Adrenal gland (tissue), 12 donors: ENCODE measurements around the gene HLCS. TPM values are rescaled to one million over a fixed set of nuclear protein-coding genes. Genes with fewer than 3 reads are reported as not detected.
"Not testable (repeated sequence)": the region's sequence is repeated elsewhere in the genome, so short reads cannot be mapped to it uniquely, and the experiment has no call there.

ENCODE experiments used
- DNase-seq, 7 donors: peaks; one replicate each; pipeline ENCODE4 v3.0.0-alpha.2; 2019 to 2020
- H3K27ac ChIP-seq, 5 donors: fragments of 200-600 bp; sonication (generic) in 4 of 5; 1 replicate in 3 of 5; 2 replicates in 2 of 5; pipeline versions ENCODE4 v1.5.1 to v1.8.0; 2016 to 2020; ENCODE audit warnings: mild to moderate bottlenecking in 1 of 5
- H3K27me3 ChIP-seq: fragments of 200-600 bp; 2 replicates; pipeline ENCODE4 v1.8.0; 2021
- H3K36me3 ChIP-seq, 2 donors: fragments of 200-600 bp; replicated peaks in 1 of 2; 1 replicate in 1 of 2; 2 replicates in 1 of 2; pipeline versions ENCODE4 v1.5.1 to v1.8.0; 2018 to 2022
- H3K4me1 ChIP-seq, 2 donors: fragments of 200-600 bp; replicated peaks in 1 of 2; 1 replicate in 1 of 2; 2 replicates in 1 of 2; pipeline versions ENCODE4 v1.5.1 to v1.8.0; 2018 to 2021
- H3K4me3 ChIP-seq, 4 donors: fragments of 200-600 bp; sonication (generic) in 3 of 4; one replicate each; pipeline ENCODE4 v1.5.1; 2016 to 2018
- H3K9me3 ChIP-seq, 3 donors: fragments of 200-600 bp; sonication (generic) in 1 of 3; replicated peaks in 1 of 3; 1 replicate in 2 of 3; 2 replicates in 1 of 3; pipeline versions ENCODE4 v1.5.1 to v1.8.0; 2016 to 2021
- CTCF ChIP-seq, 6 experiments: fragments of 450-650 bp in 4 of 6; fragments of 200-600 bp in 2 of 6; sonication (generic) in 1 of 6; IDR thresholded peaks; 1 replicate in 5 of 6; 2 replicates in 1 of 6; pipeline versions ENCODE4 v1.5.1 to v1.8.0; 2016 to 2021; ENCODE audit warnings: antibody characterized with exemption in 6 of 6, mild to moderate bottlenecking in 2 of 6, moderate library complexity in 1 of 6
- POLR2A ChIP-seq, 2 donors: fragments of 450-650 bp; IDR thresholded peaks; one replicate each; pipeline ENCODE4 v1.6.1; 2017; ENCODE audit warnings: antibody characterized with exemption in 2 of 2, mild to moderate bottlenecking in 2 of 2, moderate library complexity in 1 of 2
- WGBS, 4 donors: extraction: QIAGEN DNeasy Blood & Tissue Kit in 2 of 4; methylation state at CpG; one replicate each; pipeline versions ENCODE4 v1.1.5 to v1.1.7; 2013 to 2017; 5-methylcytosine and 5-hydroxymethylcytosine counted together
- intact Hi-C, 2 donors: fragments of 100-400 bp; cut with DNase I; formaldehyde crosslinking; loops; one replicate each; pipeline versions ENCODE4 v1.14.1 to v1.15.0; 2022 to 2023
- polyA plus RNA-seq, 3 donors: library from polyadenylated mRNA; stranded (reverse); fragments of 200-250 nt in 2 of 3; fragments of 350-450 nt in 1 of 3; fragmentation: Illumina TruSeq in 1 of 3; extraction: RNeasy Lipid Tissue Mini Kit (QIAGEN cat#74804) in 1 of 3; gene quantifications; one replicate each; pipeline ENCODE4 v1.2.3, GENCODE V29; 2013 to 2014
- total RNA-seq, 9 donors: library from RNA; depleted of rRNA in 4 of 9; stranded (reverse); fragments of >200 nt in 4 of 9; fragments of 120-200 nt in 1 of 9; fragmentation: NEBNext Ultra II Directional in 1 of 9; extraction: Animal tissue kit (Norgen Biotek cat#: 25700) in 1 of 9; gene quantifications; one replicate each; pipeline versions ENCODE4 v1.1.0 to v1.2.4, GENCODE V29; 2013 to 2023
- donor health status: healthy with polysubstance abuse.
- donor health status: Bipolar disorder and iron deficiency.
- donor health status: DM: yes; HTN: yes; CAD: no.
- donor health status: DM: no; HTN: no; CAD: no.
- donor health status: DM: no; HTN: no; CAD: no.
- donor health status: DM: yes; HTN: yes; CAD: no.

Gene HLCS
- total and polyA plus RNA-seq, 12 donors, result 4.4 to 34.4 (median 19.8) TPM

GRCh38 chr21:36817732-36818450, 148.6 kb downstream of the HLCS start:
- Histone ChIP-seq H3K27me3 (no peaks in the 10 kb centered on the region), H3K36me3 (no peaks in the 10 kb centered on the region), H3K4me1 (no peaks in the 10 kb centered on the region), H3K27ac (no peak overlapping the region), H3K4me3 (no peak overlapping the region), H3K9me3 (no peaks in the 10 kb centered on the region)
- WGBS, 4 donors, result 90 to 96% (median 93%) methylated on average over 13 of the region's 13 CpGs
- intact Hi-C loops, result no loop called here
- no peak for DNase-seq
- no peak for TF ChIP-seq POLR2A (IDR thresholded peaks at IDR 0.05)
- no peak for TF ChIP-seq CTCF (IDR thresholded peaks at IDR 0.05)

- intact Hi-C loops, result no loop called here
- no peak for DNase-seq
- Histone ChIP-seq H3K27ac (no peak overlapping the region), H3K27me3 (no peaks in the 10 kb centered on the region), H3K36me3 (no peaks in the 10 kb centered on the region), H3K9me3 (no peaks in the 10 kb centered on the region), H3K4me1 (no peaks in the 10 kb centered on the region), H3K4me3 (no peak overlapping the region)
- TF ChIP-seq POLR2A (IDR thresholded peaks at IDR 0.05) (no peak), CTCF (IDR thresholded peaks at IDR 0.05) (no peak)
- WGBS, 4 donors, result 89 to 93% (median 92%) methylated on average over 9 of the region's 9 CpGs
These were observed 149.8 kb downstream of the HLCS start for GRCh38 chr21:36816561-36817130.

- H3K36me3 ChIP-seq, H3K4me1 ChIP-seq, H3K4me3 ChIP-seq, H3K9me3 ChIP-seq, intact Hi-C loops, H3K27me3 ChIP-seq, H3K27ac ChIP-seq, DNase-seq: not testable (repeated sequence)
These were observed 150.4 kb downstream of the HLCS start for GRCh38 chr21:36816026-36816425.

- Histone ChIP-seq H3K4me1 (no peaks in the 10 kb centered on the region), H3K27me3 (no peaks in the 10 kb centered on the region), H3K9me3 (no peaks in the 10 kb centered on the region), H3K27ac (no peak overlapping the region), H3K4me3 (no peak overlapping the region), H3K36me3 (no peaks in the 10 kb centered on the region)
- intact Hi-C loops, result no loop called here
- no peak for DNase-seq
- TF ChIP-seq POLR2A (IDR thresholded peaks at IDR 0.05), result no peak
- no peak for TF ChIP-seq CTCF (IDR thresholded peaks at IDR 0.05)
- 96 to 97% (median 97%) methylated on average over 4 of the region's 4 CpGs for WGBS, 4 donors
These were observed 151.2 kb downstream of the HLCS start for GRCh38 chr21:36815284-36815683.

- Histone ChIP-seq H3K9me3 (no peaks in the 10 kb centered on the region), H3K27me3 (no peaks in the 10 kb centered on the region), H3K36me3 (no peaks in the 10 kb centered on the region), H3K4me3 (no peak overlapping the region), H3K4me1 (no peaks in the 10 kb centered on the region), H3K27ac (no peak overlapping the region)
- intact Hi-C loops, result no loop called here
- DNase-seq, result no peak
- 64 to 88% (median 84%) methylated on average over 3 of the region's 3 CpGs for WGBS, 4 donors
- TF ChIP-seq POLR2A (IDR thresholded peaks at IDR 0.05), result no peak
- no peak for TF ChIP-seq CTCF (IDR thresholded peaks at IDR 0.05)
These were observed 153.4 kb downstream of the HLCS start for GRCh38 chr21:36813052-36813451.
